Measurements from ENCODE around the gene PPP1R37.

DNA sequence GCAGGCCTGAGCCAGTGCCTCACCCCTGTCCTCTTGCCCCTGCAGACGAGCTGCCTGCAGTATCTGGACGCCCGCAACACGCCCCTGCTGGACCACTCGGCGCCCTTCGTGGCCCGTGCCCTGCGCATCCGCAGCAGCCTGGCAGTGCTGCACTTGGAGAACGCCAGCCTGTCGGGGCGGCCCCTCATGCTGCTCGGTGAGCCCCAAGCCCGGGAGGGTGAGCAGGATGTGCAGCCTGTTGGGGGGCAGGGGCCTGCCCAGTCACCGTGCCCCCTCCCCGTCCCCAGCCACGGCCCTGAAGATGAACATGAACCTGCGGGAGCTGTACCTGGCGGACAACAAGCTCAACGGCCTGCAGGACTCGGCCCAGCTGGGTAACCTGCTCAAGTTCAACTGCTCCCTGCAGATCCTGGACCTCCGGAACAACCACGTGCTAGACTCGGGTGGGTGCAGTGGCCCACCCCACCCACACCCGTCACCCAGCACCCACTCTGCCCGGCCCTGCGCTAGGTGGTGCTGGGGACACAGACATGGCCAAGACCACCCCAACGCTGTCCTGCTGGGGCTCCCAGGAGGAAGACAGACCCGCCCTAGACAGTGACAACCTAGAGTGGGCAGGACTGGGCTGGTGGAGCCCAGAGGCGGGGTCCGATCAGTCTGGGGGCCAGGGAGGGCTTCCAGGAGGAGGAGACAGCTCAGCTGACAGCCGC lies 49.2 kb downstream of the PPP1R37 start:
- TF ChIP-seq, protein P1, sequence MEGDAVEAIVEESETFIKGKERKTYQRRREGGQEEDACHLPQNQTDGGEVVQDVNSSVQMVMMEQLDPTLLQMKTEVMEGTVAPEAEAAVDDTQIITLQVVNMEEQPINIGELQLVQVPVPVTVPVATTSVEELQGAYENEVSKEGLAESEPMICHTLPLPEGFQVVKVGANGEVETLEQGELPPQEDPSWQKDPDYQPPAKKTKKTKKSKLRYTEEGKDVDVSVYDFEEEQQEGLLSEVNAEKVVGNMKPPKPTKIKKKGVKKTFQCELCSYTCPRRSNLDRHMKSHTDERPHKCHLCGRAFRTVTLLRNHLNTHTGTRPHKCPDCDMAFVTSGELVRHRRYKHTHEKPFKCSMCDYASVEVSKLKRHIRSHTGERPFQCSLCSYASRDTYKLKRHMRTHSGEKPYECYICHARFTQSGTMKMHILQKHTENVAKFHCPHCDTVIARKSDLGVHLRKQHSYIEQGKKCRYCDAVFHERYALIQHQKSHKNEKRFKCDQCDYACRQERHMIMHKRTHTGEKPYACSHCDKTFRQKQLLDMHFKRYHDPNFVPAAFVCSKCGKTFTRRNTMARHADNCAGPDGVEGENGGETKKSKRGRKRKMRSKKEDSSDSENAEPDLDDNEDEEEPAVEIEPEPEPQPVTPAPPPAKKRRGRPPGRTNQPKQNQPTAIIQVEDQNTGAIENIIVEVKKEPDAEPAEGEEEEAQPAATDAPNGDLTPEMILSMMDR (IDR thresholded peaks at IDR 0.05; ENCODE audit: poor library complexity, severe bottlenecking), result no peak
- TF ChIP-seq SMC3 (conservative IDR thresholded peaks at IDR 0.05; ENCODE audit: poor library complexity) (no peak), POLR2AphosphoS5 (IDR thresholded peaks at IDR 0.05) (no peak)
